ENCODE measurements around the gene VPS33B. TPM values are rescaled to one million over a fixed set of nuclear protein-coding genes. Genes with fewer than 3 reads are reported as not detected.

The VPS33B gene
- total and polyA plus RNA-seq, 5 donors: 3.8 to 7.6 (median 6.5) TPM

DNA sequence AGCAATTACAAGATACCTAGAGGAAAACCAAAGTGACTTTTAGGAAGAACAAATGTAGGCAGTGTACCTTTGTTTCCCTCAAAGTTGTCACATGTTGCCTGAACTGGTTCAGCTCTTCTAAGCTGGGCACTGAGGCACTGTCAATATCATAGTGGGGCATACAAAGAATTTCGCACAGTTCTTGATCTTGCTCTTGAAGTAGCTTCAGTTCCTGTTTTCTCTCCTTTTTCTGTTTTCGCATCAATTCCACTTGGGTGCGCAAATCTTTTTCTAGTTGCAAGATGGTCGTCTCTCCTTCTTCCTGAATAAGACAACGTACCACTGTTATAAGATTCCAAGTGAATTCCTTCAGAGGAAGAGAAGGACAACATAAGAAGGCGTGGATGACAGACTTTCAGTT, 40.7 kb downstream of the VPS33B start:
- H3K27ac ChIP-seq (ENCODE audit: low read length): no peak overlapping the region
- 95% methylated on average over 6 of the region's 6 CpGs for WGBS
- no peaks in the 10 kb centered on the region for H3K4me1 ChIP-seq (ENCODE audit: control insufficient read depth, insufficient read depth, low read length)
- intact Hi-C loops (cut with DNase I): no loop called here
- H3K9me3 ChIP-seq (ENCODE audit: control insufficient read depth, low read length): no peaks in the 10 kb centered on the region
- DNase-seq (no peak), ATAC-seq (no peak)
- no peaks in the 10 kb centered on the region for H3K27me3 ChIP-seq (ENCODE audit: control insufficient read depth, insufficient read depth)
- H3K4me3 ChIP-seq (ENCODE audit: low read length): no peak overlapping the region

DNA sequence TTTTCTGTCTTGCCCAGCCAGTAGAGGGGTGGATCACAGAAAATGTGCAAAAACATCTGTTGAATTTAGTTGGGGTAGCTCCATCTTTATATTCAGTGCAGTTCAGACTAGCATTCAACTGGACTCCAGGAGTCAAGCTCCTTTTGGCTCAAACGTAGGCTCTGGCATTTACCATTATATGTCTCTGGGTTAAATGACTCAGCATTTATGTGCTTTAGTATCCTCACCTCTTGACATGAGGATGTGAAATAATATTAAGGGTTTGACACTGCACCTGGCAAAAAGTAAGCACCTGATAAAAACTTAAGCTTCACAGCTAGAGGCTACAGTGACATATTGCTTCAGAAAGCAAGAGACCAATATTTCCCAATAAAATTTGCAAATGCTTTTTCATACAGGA, 42.8 kb downstream of the VPS33B start:
- intact Hi-C loops (cut with DNase I): no loop called here
- ATAC-seq: no peak
- 64% methylated on average over 1 of the region's 1 CpG for WGBS

GRCh38 chr15:90974216-90974615, 48.2 kb downstream of the VPS33B start:
- no peaks in the 10 kb centered on the region for H3K27me3 ChIP-seq (ENCODE audit: control insufficient read depth, insufficient read depth)
- intact Hi-C loops (cut with DNase I): no loop called here
- no peak for ATAC-seq

More for the DNA sequence above, 42.8 kb downstream of the VPS33B start:
- Histone ChIP-seq H3K4me3 (ENCODE audit: low read length) (no peak overlapping the region), H3K27ac (ENCODE audit: low read length) (no peak overlapping the region), H3K4me1 (ENCODE audit: control insufficient read depth, insufficient read depth, low read length) (no peaks in the 10 kb centered on the region), H3K27me3 (ENCODE audit: control insufficient read depth, insufficient read depth) (no peaks in the 10 kb centered on the region), H3K9me3 (ENCODE audit: control insufficient read depth, low read length) (no peaks in the 10 kb centered on the region)
- no peak for DNase-seq

GRCh38 chr15:90972133-90972532, 50.3 kb downstream of the VPS33B start:
- 97% methylated on average over 5 of the region's 5 CpGs for WGBS
- DNase-seq (no peak), ATAC-seq (no peak)
- H3K4me3 ChIP-seq (ENCODE audit: low read length): no peak overlapping the region
- H3K4me1 ChIP-seq (ENCODE audit: control insufficient read depth, insufficient read depth, low read length): no peaks in the 10 kb centered on the region
- H3K27me3 ChIP-seq (ENCODE audit: control insufficient read depth, insufficient read depth): no peaks in the 10 kb centered on the region
- H3K9me3 ChIP-seq (ENCODE audit: control insufficient read depth, low read length): no peaks in the 10 kb centered on the region
- H3K27ac ChIP-seq (ENCODE audit: low read length): no peak overlapping the region
- intact Hi-C loops (cut with DNase I): no loop called here

More at GRCh38 chr15:90974216-90974615, 48.2 kb downstream of the VPS33B start:
- Histone ChIP-seq H3K4me1 (ENCODE audit: control insufficient read depth, insufficient read depth, low read length) (no peaks in the 10 kb centered on the region), H3K4me3 (ENCODE audit: low read length) (no peak overlapping the region), H3K27ac (ENCODE audit: low read length) (no peak overlapping the region), H3K9me3 (ENCODE audit: control insufficient read depth, low read length) (no peaks in the 10 kb centered on the region)
- 96% methylated on average over 21 of the region's 21 CpGs for WGBS
- DNase-seq: no peak

GRCh38 chr15:90970274-90970673, 52.1 kb downstream of the VPS33B start:
- H3K9me3 ChIP-seq (ENCODE audit: control insufficient read depth, low read length): no peaks in the 10 kb centered on the region
- no peak for DNase-seq
- intact Hi-C loops (cut with DNase I): no loop called here
- 89% methylated on average over 7 of the region's 7 CpGs for WGBS
- no peaks in the 10 kb centered on the region for H3K27me3 ChIP-seq (ENCODE audit: control insufficient read depth, insufficient read depth)
- no peak for ATAC-seq
- no peaks in the 10 kb centered on the region for H3K4me1 ChIP-seq (ENCODE audit: control insufficient read depth, insufficient read depth, low read length)
- no peak overlapping the region for H3K27ac ChIP-seq (ENCODE audit: low read length)
- H3K4me3 ChIP-seq (ENCODE audit: low read length): no peak overlapping the region

GRCh38 chr15:90968434-90968833, 54.0 kb downstream of the VPS33B start:
- Histone ChIP-seq H3K4me1 (ENCODE audit: control insufficient read depth, insufficient read depth, low read length) (no peaks in the 10 kb centered on the region), H3K9me3 (ENCODE audit: control insufficient read depth, low read length) (no peaks in the 10 kb centered on the region), H3K27me3 (ENCODE audit: control insufficient read depth, insufficient read depth) (no peaks in the 10 kb centered on the region), H3K4me3 (ENCODE audit: low read length) (no peak overlapping the region), H3K27ac (ENCODE audit: low read length) (no peak overlapping the region)
- WGBS: 93% methylated on average over 1 of the region's 1 CpG
- no peak for ATAC-seq
- intact Hi-C loops (cut with DNase I): loop anchor here in 1 of 4 donors (10.0 kb wide), 1 partner anchor 296 kb away; no protein-coding TSS in a partner anchor
- no peak for DNase-seq

DNA sequence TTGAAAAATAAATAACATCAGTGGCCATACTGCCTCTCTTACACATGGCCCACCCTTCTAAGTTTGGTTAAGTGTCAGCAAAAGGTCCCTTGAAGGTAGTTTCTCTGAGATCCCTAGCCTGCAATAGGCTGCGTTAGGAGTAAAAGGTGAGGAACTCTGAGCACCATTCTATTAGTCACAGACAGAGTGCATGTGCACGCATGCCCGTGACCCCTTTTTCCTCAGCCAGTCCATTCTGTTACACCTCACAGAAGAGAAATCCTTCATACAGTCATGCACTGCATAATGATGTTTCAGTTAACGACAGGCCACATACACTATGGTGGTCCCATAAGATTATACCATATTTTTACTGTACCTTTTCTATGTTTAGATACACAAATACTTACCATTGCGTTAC, 55.2 kb downstream of the VPS33B start:
- intact Hi-C loops (cut with DNase I): loop anchor here in 1 of 4 donors (10.0 kb wide), 1 partner anchor 298 kb away; no protein-coding TSS in a partner anchor
- no peak overlapping the region for H3K27ac ChIP-seq (ENCODE audit: low read length)
- no peak overlapping the region for H3K4me3 ChIP-seq (ENCODE audit: low read length)
- H3K4me1 ChIP-seq (ENCODE audit: control insufficient read depth, insufficient read depth, low read length): no peaks in the 10 kb centered on the region
- ATAC-seq: no peak
- no peaks in the 10 kb centered on the region for H3K27me3 ChIP-seq (ENCODE audit: control insufficient read depth, insufficient read depth)
- H3K9me3 ChIP-seq (ENCODE audit: control insufficient read depth, low read length): no peaks in the 10 kb centered on the region
- WGBS: 86% methylated on average over 5 of the region's 5 CpGs
- DNase-seq: no peak

GRCh38 chr15:90966262-90966661, 56.1 kb downstream of the VPS33B start:
- 87% methylated on average over 9 of the region's 9 CpGs for WGBS
- ATAC-seq (no peak), DNase-seq (no peak)
- Histone ChIP-seq H3K9me3 (ENCODE audit: control insufficient read depth, low read length) (no peaks in the 10 kb centered on the region), H3K27me3 (ENCODE audit: control insufficient read depth, insufficient read depth) (no peaks in the 10 kb centered on the region), H3K4me1 (ENCODE audit: control insufficient read depth, insufficient read depth, low read length) (no peaks in the 10 kb centered on the region), H3K4me3 (ENCODE audit: low read length) (no peak overlapping the region), H3K27ac (ENCODE audit: low read length) (no peak overlapping the region)
- intact Hi-C loops (cut with DNase I): loop anchor here in 1 of 4 donors (10.0 kb wide), 1 partner anchor 299 kb away; no protein-coding TSS in a partner anchor

- ATAC-seq: no peak
- WGBS: 88% methylated on average over 4 of the region's 4 CpGs
- intact Hi-C loops (cut with DNase I): loop anchor here in 1 of 4 donors (10.0 kb wide), 1 partner anchor 303 kb away; no protein-coding TSS in a partner anchor
These were observed 60.4 kb downstream of the VPS33B start for GRCh38 chr15:90962021-90962420.

DNA sequence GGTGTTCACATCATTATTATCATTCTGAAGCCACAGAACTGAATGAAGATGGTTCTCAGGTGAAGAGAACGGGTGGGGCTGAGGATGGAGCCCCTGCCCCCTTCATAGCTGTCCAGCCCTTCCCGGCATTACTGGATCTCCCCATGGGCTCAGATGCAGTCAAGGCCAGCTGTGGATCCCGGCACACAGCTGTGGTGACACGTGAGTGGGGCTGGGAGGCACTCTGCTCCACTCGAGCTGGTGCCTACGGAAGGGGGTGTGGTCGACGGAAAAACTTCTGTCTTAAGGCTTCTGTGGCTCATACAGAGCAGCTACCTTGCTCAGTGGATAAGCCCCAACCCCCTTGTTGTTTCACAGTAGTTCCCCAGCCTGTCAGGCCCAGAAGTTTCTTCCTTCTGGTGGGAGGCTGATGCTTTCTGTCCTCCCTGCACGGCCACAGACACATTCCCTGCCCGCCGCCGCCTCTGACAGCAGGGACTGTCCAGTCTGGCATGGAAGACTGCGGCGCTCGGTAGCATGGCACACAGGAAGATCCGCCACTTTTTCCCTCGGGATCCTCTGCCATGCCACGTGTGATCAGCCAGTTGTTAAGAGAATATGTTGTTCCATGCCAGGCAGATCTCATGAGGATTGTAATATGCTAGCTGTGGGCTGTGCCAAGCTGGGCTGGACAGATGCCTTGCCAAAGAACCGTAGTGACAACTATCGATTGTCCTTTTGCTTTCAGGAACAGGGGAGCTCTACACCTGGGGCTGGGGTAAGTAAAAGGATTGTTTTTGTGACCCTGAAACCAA, 61.9 kb downstream of the VPS33B start:
- Histone ChIP-seq H3K4me3 (ENCODE audit: low read length) (no peak overlapping the region), H3K27me3 (ENCODE audit: control insufficient read depth, insufficient read depth) (no peaks in the 10 kb centered on the region), H3K4me1 (ENCODE audit: control insufficient read depth, insufficient read depth, low read length) (no peaks in the 10 kb centered on the region), H3K9me3 (ENCODE audit: control insufficient read depth, low read length) (no peaks in the 10 kb centered on the region), H3K27ac (ENCODE audit: low read length) (peak overlapping the region; percentile 43)
- intact Hi-C loops (cut with DNase I): loop anchor here in 1 of 4 donors (10.0 kb wide), 1 partner anchor 304 kb away; no protein-coding TSS in a partner anchor
- ATAC-seq (no peak), DNase-seq (peak in 1 of 3 donors; percentile 52)
- 71% methylated on average over 20 of the region's 20 CpGs for WGBS

More at GRCh38 chr15:90962021-90962420, 60.4 kb downstream of the VPS33B start:
- no peaks in the 10 kb centered on the region for H3K4me1 ChIP-seq (ENCODE audit: control insufficient read depth, insufficient read depth, low read length)
- H3K4me3 ChIP-seq (ENCODE audit: low read length): no peak overlapping the region
- H3K27me3 ChIP-seq (ENCODE audit: control insufficient read depth, insufficient read depth): no peaks in the 10 kb centered on the region
- DNase-seq: no peak
- H3K9me3 ChIP-seq (ENCODE audit: control insufficient read depth, low read length): no peaks in the 10 kb centered on the region
- no peak overlapping the region for H3K27ac ChIP-seq (ENCODE audit: low read length)

- DNase-seq (peak; percentile 72 to 88 (median 81)), ATAC-seq (peak; percentile 46 to 75)
- H3K4me3 ChIP-seq (ENCODE audit: low read length): no peak overlapping the region
- no peaks in the 10 kb centered on the region for H3K9me3 ChIP-seq (ENCODE audit: control insufficient read depth, low read length)
- intact Hi-C loops (cut with DNase I): loop anchor here (5.0 to 10.0 kb wide), 4 partner anchors 87 to 312 kb away; no protein-coding TSS in a partner anchor
- peak overlapping the region; percentile 43 for H3K27ac ChIP-seq (ENCODE audit: low read length)
- no peaks in the 10 kb centered on the region for H3K27me3 ChIP-seq (ENCODE audit: control insufficient read depth, insufficient read depth)
- H3K4me1 ChIP-seq (ENCODE audit: control insufficient read depth, insufficient read depth, low read length): no peaks in the 10 kb centered on the region
- WGBS: 55% methylated on average over 5 of the region's 5 CpGs
These were observed 62.5 kb downstream of the VPS33B start for GRCh38 chr15:90959894-90960293.

All from right cardiac atrium (tissue), 5 donors.